Measurements from ENCODE around the gene CTAGE9. TPM values are rescaled to one million over a fixed set of nuclear protein-coding genes. Genes with fewer than 3 reads are reported as not detected.
"Not testable (repeated sequence)": the region's sequence is repeated elsewhere in the genome, so short reads cannot be mapped to it uniquely, and the experiment has no call there.

The CTAGE9 gene
- total RNA-seq, 4 donors from 2014 or later, result not detected

DNA sequence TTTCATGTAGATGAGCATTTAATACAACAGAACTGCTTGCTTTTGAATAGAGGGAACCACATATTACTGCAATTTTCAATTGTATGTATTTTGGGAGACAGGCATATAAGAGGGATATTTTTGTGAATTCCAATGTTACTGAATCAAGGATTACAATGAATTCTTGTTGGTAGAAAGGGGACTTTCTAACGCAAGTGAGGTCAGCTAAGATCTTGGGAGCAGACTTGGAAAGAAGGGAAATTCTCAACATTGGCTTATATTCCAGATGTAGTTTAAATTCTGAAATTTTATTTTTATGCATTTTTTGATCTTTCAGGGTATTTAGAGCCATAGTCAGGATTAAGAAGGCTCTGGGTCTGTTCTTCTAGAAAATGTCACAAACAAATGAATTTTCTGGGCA, 43.3 kb upstream of the CTAGE9 start:
- no peak overlapping the region for H3K27ac ChIP-seq
- no peaks in the 10 kb centered on the region for H3K4me1 ChIP-seq
- H3K4me3 ChIP-seq, result no peak overlapping the region
- no peak for ATAC-seq
- no peaks in the 10 kb centered on the region for H3K27me3 ChIP-seq
- WGBS, 2 donors (ENCODE audit: low coverage in 1 of 2), result 20 to 67% methylated on average over 1 of the region's 1 CpG
- no peaks in the 10 kb centered on the region for H3K9me3 ChIP-seq
- no peaks in the 10 kb centered on the region for H3K36me3 ChIP-seq
- no peak for TF ChIP-seq EP300 (IDR thresholded peaks at IDR 0.05)
- TF ChIP-seq POLR2A (IDR thresholded peaks at IDR 0.05), result no peak
- no peak for TF ChIP-seq POLR2AphosphoS5 (IDR thresholded peaks at IDR 0.05)
- TF ChIP-seq, protein P1, sequence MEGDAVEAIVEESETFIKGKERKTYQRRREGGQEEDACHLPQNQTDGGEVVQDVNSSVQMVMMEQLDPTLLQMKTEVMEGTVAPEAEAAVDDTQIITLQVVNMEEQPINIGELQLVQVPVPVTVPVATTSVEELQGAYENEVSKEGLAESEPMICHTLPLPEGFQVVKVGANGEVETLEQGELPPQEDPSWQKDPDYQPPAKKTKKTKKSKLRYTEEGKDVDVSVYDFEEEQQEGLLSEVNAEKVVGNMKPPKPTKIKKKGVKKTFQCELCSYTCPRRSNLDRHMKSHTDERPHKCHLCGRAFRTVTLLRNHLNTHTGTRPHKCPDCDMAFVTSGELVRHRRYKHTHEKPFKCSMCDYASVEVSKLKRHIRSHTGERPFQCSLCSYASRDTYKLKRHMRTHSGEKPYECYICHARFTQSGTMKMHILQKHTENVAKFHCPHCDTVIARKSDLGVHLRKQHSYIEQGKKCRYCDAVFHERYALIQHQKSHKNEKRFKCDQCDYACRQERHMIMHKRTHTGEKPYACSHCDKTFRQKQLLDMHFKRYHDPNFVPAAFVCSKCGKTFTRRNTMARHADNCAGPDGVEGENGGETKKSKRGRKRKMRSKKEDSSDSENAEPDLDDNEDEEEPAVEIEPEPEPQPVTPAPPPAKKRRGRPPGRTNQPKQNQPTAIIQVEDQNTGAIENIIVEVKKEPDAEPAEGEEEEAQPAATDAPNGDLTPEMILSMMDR (IDR thresholded peaks at IDR 0.05), result no peak

DNA sequence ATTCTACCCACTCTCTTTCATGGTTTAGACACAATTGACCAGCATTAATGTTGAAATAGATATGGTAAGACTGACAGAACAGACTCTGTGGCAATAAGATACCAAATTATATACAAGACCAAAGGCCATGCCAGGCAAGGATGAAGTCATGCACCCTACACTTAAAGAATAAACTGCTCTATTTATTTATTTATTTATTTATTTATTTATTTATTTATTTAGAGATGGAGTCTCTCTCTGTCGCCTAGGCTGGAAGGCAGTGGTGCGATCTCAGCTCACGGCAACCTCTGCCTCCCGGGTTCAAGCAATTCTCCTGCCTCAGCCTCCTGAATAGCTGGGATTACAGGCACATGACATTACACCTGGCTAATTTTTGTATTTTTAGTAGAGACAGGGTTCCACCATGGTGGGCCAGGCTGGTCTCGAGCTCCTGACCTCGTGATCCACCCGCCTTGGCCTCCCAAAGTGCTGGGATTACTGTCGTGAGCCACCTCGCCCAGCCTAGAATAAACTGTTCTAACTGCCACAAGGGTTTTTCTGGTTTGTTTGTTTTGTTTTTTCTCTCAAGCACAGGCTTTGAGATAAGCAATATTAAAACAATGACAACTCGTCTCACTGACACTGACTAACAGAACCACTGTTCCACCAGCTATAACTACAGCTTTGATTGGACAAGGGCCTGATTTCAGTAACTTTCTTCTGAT, 40.3 kb upstream of the CTAGE9 start:
- not testable (repeated sequence) for H3K9me3 ChIP-seq, H3K27ac ChIP-seq, H3K4me3 ChIP-seq, H3K4me1 ChIP-seq, H3K27me3 ChIP-seq, H3K36me3 ChIP-seq, ATAC-seq
- WGBS, 2 donors (ENCODE audit: low coverage in 1 of 2), result 83 to 92% methylated on average over 2 to 5 of the region's 10 CpGs

DNA sequence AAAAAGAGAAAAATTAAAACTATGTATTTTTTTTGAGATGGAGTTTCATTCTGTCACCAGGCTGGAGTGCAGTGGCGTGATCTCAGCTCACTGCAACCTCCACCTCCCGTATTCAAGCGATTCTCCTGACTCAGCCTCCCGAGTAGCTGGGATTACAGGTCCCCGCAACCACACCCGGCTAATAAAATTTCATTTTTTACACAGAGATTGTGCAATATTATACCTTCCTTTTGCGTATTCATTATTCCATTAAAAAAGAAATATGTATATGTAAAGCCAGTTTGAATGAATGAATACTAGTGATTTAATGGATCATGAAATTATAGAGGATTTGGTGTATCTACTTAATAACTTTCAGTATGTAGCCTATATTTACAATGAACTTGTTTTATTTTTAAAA, 38.2 kb upstream of the CTAGE9 start:
- TF ChIP-seq, protein P1 (IDR thresholded peaks at IDR 0.05), result no peak
- no peak for TF ChIP-seq POLR2AphosphoS5 (IDR thresholded peaks at IDR 0.05)
- no peak for TF ChIP-seq POLR2A (IDR thresholded peaks at IDR 0.05)
- no peak for TF ChIP-seq EP300 (IDR thresholded peaks at IDR 0.05)
- H3K4me3 ChIP-seq, result no peak overlapping the region
- no peaks in the 10 kb centered on the region for H3K9me3 ChIP-seq
- H3K36me3 ChIP-seq, result no peaks in the 10 kb centered on the region
- H3K4me1 ChIP-seq, result no peaks in the 10 kb centered on the region
- H3K27me3 ChIP-seq, result no peaks in the 10 kb centered on the region
- WGBS, 2 donors (ENCODE audit: low coverage in 1 of 2), result 89 to 95% methylated on average over 7 of the region's 7 CpGs
- H3K27ac ChIP-seq, result no peak overlapping the region
- no peak for ATAC-seq

DNA sequence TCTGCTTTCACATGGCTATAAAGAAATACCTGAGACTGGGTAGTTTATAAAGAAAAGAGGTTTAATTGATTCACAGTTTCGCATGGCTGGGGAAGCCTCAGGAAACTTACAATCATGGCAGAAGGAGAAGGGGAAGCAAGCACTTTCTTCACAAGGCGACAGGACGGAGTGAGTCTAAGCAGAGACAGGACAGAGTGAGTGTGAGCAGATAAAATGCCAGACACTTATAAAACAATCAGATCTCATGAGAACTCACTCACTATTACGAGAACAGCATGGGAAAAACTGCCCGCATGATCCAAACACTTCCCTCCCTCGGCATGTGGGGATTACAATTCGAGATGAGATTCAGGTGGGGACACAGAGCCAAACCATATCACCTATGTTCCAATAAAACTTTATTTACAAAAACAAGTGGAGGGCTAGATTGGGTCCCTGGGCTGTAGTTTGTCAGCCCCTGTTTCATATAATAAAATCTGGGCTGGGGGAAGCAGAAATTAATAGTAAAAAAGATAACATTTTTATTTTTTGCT, 37.1 kb upstream of the CTAGE9 start:
- WGBS, 2 donors (ENCODE audit: low coverage in 1 of 2), result 48 to 60% methylated on average over 1 to 7 of the region's 7 CpGs

DNA sequence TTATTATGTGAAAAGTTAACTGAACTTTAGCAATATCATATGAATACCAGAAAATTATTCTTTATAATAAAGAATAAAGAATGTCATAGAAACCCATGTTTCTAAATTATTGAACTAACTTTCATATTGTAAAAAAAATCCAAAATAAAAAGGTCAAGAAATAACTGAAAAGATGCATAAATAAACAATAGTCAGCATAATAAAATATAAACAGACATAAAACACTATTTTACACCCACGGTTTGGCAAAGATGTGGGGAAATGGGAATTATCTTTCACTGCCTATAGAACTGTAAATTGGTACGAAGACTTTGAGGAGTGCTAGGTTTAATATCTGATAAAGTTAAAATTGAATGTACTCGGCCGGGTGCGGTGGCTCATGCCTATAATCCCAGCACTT, 34.7 kb upstream of the CTAGE9 start:
- no peaks in the 10 kb centered on the region for H3K27me3 ChIP-seq
- no peak for ATAC-seq
- H3K4me3 ChIP-seq, result no peak overlapping the region
- H3K36me3 ChIP-seq, result no peaks in the 10 kb centered on the region
- WGBS, 2 donors (ENCODE audit: low coverage in 1 of 2), result 84 to 89% methylated on average over 5 of the region's 5 CpGs
- no peak overlapping the region for H3K27ac ChIP-seq
- no peak for TF ChIP-seq POLR2A (IDR thresholded peaks at IDR 0.05)
- no peak for TF ChIP-seq POLR2AphosphoS5 (IDR thresholded peaks at IDR 0.05)
- no peak for TF ChIP-seq EP300 (IDR thresholded peaks at IDR 0.05)
- TF ChIP-seq, protein P1 (IDR thresholded peaks at IDR 0.05), result no peak
- H3K4me1 ChIP-seq, result no peaks in the 10 kb centered on the region
- no peaks in the 10 kb centered on the region for H3K9me3 ChIP-seq

More for the DNA sequence above, 37.1 kb upstream of the CTAGE9 start:
- Histone ChIP-seq H3K36me3 (no peaks in the 10 kb centered on the region), H3K4me1 (no peaks in the 10 kb centered on the region), H3K27me3 (no peaks in the 10 kb centered on the region), H3K9me3 (no peaks in the 10 kb centered on the region), H3K27ac (no peak overlapping the region), H3K4me3 (no peak overlapping the region)
- ATAC-seq, result no peak
- TF ChIP-seq, protein P1 (IDR thresholded peaks at IDR 0.05), result no peak
- no peak for TF ChIP-seq EP300 (IDR thresholded peaks at IDR 0.05)
- TF ChIP-seq POLR2AphosphoS5 (IDR thresholded peaks at IDR 0.05), result no peak
- TF ChIP-seq POLR2A (IDR thresholded peaks at IDR 0.05), result no peak
